ENCODE results near the gene IFT80.

GRCh38 chr3:160446522-160447056, 47.6 kb upstream of the IFT80 start:
- TF ChIP-seq NRF1 (IDR thresholded peaks at IDR 0.05; ENCODE audit: low read depth, low read length) (no peak), SMC3 (IDR thresholded peaks at IDR 0.05; ENCODE audit: low read depth, low read length) (no peak), JUND (IDR thresholded peaks at IDR 0.05) (no peak), RXRA (IDR thresholded peaks at IDR 0.05; ENCODE audit: borderline replicate concordance, low read depth) (no peak), CTCF (IDR thresholded peaks at IDR 0.05) (no peak), RAD21 (IDR thresholded peaks at IDR 0.05; ENCODE audit: low read length) (no peak), MXI1 (IDR thresholded peaks at IDR 0.05; ENCODE audit: low read depth, low read length) (no peak), GABPA (IDR thresholded peaks at IDR 0.05; ENCODE audit: low read depth) (no peak)
- TF ChIP-seq, protein P1, sequence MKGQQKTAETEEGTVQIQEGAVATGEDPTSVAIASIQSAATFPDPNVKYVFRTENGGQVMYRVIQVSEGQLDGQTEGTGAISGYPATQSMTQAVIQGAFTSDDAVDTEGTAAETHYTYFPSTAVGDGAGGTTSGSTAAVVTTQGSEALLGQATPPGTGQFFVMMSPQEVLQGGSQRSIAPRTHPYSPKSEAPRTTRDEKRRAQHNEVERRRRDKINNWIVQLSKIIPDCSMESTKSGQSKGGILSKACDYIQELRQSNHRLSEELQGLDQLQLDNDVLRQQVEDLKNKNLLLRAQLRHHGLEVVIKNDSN (IDR thresholded peaks at IDR 0.05; ENCODE audit: borderline replicate concordance, low read depth) = no peak
